Neutrophil (primary cell): ENCODE results near the gene STXBP4.

Experiments used
- H3K27ac ChIP-seq: fragments of 200-600 bp; sonication (generic); 2 replicates; pipeline ENCODE4 v1.5.1; 2016; ENCODE audit warnings: mild to moderate bottlenecking, moderate library complexity
- H3K27me3 ChIP-seq: fragments of 200-600 bp; sonication (generic); 2 replicates; pipeline ENCODE4 v1.6.0; 2016; ENCODE audit warnings: mild to moderate bottlenecking
- H3K36me3 ChIP-seq: fragments of 200-600 bp; sonication (generic); 2 replicates; pipeline ENCODE4 v1.5.1; 2017
- H3K4me1 ChIP-seq, 2 experiments: fragments of 200-600 bp in 1 of 2; sonication (generic) in 1 of 2; 1 replicate in 1 of 2; 2 replicates in 1 of 2; pipeline versions ENCODE4 v1.5.1 to v1.6.1; 2013 to 2016; ENCODE audit warnings: low read depth in 1 of 2, low read length in 1 of 2, mild to moderate bottlenecking in 1 of 2, moderate library complexity in 1 of 2; ENCODE audit not compliant: control insufficient read depth in 1 of 2, insufficient read depth in 1 of 2
- H3K4me3 ChIP-seq, 2 experiments: fragments of 200-600 bp in 1 of 2; sonication (generic) in 1 of 2; 1 replicate in 1 of 2; 2 replicates in 1 of 2; pipeline ENCODE4 v1.5.1; 2013 to 2016; ENCODE audit warnings: low read depth in 1 of 2, low read length in 1 of 2, mild to moderate bottlenecking in 1 of 2, moderate library complexity in 1 of 2
- H3K9me3 ChIP-seq: fragments of 200-600 bp; sonication (generic); 2 replicates; pipeline ENCODE4 v1.5.1; 2016
- TF ChIP-seq, protein P1 (sequence below): fragments of 200-600 bp; sonication (generic); IDR thresholded peaks from 2 replicates; pipeline ENCODE4 v1.5.1; 2016; ENCODE audit warnings: antibody characterized with exemption

STXBP4 gene

DNA sequence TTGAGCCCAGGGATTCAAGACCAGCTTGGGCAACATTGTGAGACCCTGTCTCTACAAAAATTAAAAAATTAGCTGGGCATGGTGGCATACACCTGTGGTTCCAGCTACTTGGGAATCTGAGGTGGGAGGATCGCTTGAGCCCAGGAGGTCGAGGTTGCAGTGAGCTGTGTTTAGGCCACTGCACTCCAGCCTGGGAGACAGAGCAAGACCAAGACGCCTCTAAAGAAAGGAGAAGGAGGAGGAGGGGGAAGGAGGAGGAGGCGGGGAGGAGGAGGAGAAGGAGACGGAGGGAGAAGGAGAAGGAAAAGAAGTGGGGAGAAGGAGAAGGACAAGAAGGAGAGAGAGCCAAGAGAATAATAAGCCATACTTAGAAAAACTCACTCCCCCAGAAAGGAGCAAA is 35.9 kb downstream of the STXBP4 start:
- Histone ChIP-seq H3K27ac (no peak overlapping the region), H3K9me3 (no peaks in the 10 kb centered on the region), H3K27me3 (no peaks in the 10 kb centered on the region), H3K4me1 (no peaks in the 10 kb centered on the region), H3K36me3 (no peaks in the 10 kb centered on the region), H3K4me3 (no peak overlapping the region)
- TF ChIP-seq, protein P1, sequence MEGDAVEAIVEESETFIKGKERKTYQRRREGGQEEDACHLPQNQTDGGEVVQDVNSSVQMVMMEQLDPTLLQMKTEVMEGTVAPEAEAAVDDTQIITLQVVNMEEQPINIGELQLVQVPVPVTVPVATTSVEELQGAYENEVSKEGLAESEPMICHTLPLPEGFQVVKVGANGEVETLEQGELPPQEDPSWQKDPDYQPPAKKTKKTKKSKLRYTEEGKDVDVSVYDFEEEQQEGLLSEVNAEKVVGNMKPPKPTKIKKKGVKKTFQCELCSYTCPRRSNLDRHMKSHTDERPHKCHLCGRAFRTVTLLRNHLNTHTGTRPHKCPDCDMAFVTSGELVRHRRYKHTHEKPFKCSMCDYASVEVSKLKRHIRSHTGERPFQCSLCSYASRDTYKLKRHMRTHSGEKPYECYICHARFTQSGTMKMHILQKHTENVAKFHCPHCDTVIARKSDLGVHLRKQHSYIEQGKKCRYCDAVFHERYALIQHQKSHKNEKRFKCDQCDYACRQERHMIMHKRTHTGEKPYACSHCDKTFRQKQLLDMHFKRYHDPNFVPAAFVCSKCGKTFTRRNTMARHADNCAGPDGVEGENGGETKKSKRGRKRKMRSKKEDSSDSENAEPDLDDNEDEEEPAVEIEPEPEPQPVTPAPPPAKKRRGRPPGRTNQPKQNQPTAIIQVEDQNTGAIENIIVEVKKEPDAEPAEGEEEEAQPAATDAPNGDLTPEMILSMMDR = no peak

DNA sequence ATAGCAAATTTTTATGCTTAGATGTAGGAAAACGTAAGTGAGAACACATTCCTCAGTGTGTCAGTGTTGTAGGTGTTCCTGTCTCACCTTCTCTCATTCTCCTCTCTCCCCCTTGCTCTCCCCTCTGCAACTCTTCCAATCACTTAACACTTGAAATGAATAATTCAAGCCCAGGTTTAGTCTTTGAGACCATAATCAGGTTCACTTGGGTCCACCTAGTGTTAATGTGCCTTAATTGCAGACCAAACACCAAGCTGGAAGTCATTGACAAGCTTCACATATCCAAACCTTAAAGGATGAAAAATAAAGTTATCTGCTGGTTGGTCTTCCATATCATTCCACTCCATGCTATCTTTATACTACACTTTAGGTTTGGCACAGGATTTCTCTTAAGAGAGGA is 37.0 kb downstream of the STXBP4 start:
- TF ChIP-seq, protein P1 = no peak
- no peak overlapping the region for H3K27ac ChIP-seq
- no peaks in the 10 kb centered on the region for H3K4me1 ChIP-seq
- H3K9me3 ChIP-seq = no peaks in the 10 kb centered on the region
- H3K4me3 ChIP-seq = no peak overlapping the region
- no peaks in the 10 kb centered on the region for H3K27me3 ChIP-seq
- no peaks in the 10 kb centered on the region for H3K36me3 ChIP-seq

DNA sequence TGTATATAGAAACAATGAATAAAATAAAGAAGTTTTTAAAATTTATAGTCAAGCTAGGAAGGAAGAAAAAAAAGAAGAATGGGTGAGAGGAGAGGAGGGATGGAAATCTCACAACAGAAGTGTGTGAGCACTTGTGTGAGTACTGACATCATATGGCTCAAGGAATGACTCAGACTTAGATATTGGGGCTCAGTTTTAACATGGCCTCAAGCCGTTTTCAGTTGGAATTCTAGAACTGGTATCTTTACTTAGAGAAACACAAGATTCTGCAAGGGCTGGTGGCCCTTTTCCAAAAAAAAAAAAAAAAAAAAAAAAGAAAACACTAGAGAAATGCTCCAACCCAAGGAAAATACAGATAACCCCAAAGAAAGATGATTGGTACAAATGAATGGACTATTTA is 55.1 kb downstream of the STXBP4 start:
- H3K36me3 ChIP-seq = no peaks in the 10 kb centered on the region
- no peak overlapping the region for H3K4me3 ChIP-seq
- TF ChIP-seq, protein P1 = no peak
- no peaks in the 10 kb centered on the region for H3K4me1 ChIP-seq
- no peaks in the 10 kb centered on the region for H3K9me3 ChIP-seq
- H3K27me3 ChIP-seq = no peaks in the 10 kb centered on the region
- no peak overlapping the region for H3K27ac ChIP-seq

DNA sequence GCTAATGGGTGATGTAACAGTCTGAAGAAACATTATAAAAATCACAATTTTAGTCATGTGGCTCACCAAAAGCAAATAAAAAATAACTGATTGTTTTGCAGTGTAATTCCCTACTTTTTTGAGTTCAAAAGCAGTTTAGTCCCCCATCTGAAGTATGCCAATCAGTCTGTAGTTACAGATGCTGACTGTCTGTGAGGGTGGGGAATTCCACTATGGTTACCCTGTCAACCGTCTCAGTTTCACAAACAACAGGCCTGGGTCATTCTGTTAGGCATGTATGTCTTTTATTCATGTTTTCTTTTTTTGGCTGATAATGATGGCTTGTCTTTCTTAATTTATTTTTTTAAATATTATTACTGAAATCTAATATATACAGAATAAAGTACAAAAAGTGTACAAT is 69.3 kb downstream of the STXBP4 start:
- H3K4me3 ChIP-seq = no peak overlapping the region
- TF ChIP-seq, protein P1 = no peak
- H3K27me3 ChIP-seq = no peaks in the 10 kb centered on the region
- H3K36me3 ChIP-seq = no peaks in the 10 kb centered on the region
- no peak overlapping the region for H3K27ac ChIP-seq
- H3K4me1 ChIP-seq = no peaks in the 10 kb centered on the region
- no peaks in the 10 kb centered on the region for H3K9me3 ChIP-seq

DNA sequence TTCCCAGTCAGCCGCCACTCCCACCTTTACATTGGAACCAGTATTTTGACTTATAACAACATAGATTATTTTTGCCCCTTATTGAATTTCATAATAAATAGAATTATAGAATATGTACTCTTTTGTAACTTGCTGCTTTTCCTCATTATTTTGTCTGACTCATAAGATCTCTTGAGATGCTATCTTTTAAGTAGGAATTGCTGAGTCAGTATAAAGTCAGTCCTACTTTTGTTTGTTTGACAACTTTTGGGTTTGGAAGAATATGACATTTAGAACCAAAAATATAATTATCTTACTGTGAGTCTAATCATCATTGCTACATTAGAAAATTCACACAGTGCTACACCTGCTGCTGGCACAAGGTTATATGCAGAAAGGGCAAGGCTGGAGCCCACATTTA is 69.7 kb downstream of the STXBP4 start:
- H3K27me3 ChIP-seq = no peaks in the 10 kb centered on the region
- H3K9me3 ChIP-seq = no peaks in the 10 kb centered on the region
- H3K4me3 ChIP-seq = no peak overlapping the region
- no peaks in the 10 kb centered on the region for H3K36me3 ChIP-seq
- no peak overlapping the region for H3K27ac ChIP-seq
- no peaks in the 10 kb centered on the region for H3K4me1 ChIP-seq
- TF ChIP-seq, protein P1 = no peak

DNA sequence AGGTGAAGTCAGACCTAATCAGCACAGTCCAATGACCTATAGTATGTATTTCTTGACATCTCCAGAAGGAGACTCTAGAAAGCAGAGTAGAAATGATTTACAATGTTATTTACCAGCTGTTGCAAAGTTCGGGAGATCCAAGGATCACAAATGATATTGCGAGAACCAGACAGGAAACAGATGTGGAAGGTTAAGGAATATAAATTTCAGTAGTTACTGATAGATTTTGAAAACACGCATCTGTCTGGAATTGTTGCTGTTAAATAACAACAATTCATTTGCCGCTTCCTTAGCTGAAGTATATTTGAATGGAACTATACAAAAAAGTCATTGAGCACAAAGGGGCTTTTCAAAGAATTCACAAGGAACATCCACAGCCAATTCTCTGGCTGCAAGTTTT is 72.0 kb downstream of the STXBP4 start:
- no peak overlapping the region for H3K27ac ChIP-seq
- H3K4me1 ChIP-seq = no peaks in the 10 kb centered on the region
- no peaks in the 10 kb centered on the region for H3K9me3 ChIP-seq
- H3K36me3 ChIP-seq = no peaks in the 10 kb centered on the region
- H3K27me3 ChIP-seq = no peaks in the 10 kb centered on the region
- H3K4me3 ChIP-seq = no peak overlapping the region
- TF ChIP-seq, protein P1 = no peak
